ENCODE measurements around the gene OVOL1. TPM values are rescaled to one million over a fixed set of nuclear protein-coding genes. Genes with fewer than 3 reads are reported as not detected.
A peak's percentile ranks its signal among the peaks of the same experiment; 100 is the strongest.

Gene OVOL1
- total RNA-seq, 1 donor from 2014 or later = 2.7 TPM

DNA sequence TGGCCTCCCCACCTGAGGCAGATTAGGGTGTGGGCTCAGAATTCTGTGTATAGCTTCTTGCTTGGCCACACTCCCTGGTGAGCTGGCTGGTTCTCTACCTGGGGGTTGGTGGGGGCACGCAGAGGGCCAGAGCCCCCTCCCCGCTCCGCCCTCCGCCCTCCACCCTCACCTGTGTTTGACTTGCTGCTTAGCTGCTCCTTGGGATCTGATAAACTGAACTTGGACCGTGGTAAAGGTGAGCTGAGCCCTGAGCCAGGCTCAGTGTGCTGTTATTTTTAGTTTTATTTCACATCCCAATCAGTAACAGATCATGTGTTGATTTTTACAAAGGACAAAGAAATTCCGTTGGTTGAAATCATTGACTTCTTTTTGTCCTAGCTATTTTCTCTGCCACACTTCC is 2.0 kb downstream of the OVOL1 start:
- no peak overlapping the region for H3K4me3 ChIP-seq
- H3K9me3 ChIP-seq = no peaks in the 10 kb centered on the region
- TF ChIP-seq, protein P1, sequence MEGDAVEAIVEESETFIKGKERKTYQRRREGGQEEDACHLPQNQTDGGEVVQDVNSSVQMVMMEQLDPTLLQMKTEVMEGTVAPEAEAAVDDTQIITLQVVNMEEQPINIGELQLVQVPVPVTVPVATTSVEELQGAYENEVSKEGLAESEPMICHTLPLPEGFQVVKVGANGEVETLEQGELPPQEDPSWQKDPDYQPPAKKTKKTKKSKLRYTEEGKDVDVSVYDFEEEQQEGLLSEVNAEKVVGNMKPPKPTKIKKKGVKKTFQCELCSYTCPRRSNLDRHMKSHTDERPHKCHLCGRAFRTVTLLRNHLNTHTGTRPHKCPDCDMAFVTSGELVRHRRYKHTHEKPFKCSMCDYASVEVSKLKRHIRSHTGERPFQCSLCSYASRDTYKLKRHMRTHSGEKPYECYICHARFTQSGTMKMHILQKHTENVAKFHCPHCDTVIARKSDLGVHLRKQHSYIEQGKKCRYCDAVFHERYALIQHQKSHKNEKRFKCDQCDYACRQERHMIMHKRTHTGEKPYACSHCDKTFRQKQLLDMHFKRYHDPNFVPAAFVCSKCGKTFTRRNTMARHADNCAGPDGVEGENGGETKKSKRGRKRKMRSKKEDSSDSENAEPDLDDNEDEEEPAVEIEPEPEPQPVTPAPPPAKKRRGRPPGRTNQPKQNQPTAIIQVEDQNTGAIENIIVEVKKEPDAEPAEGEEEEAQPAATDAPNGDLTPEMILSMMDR (IDR thresholded peaks at IDR 0.05) = no peak
- no peak overlapping the region for H3K27ac ChIP-seq
- intact Hi-C loops (cut with DNase I) = no loop called here
- peaks cover 14% of the 10 kb centered on the region for H3K4me1 ChIP-seq
- DNase-seq (no peak), ATAC-seq (no peak)
- H3K27me3 ChIP-seq = peaks cover 25% of the 10 kb centered on the region
- H3K36me3 ChIP-seq = no peaks in the 10 kb centered on the region

DNA sequence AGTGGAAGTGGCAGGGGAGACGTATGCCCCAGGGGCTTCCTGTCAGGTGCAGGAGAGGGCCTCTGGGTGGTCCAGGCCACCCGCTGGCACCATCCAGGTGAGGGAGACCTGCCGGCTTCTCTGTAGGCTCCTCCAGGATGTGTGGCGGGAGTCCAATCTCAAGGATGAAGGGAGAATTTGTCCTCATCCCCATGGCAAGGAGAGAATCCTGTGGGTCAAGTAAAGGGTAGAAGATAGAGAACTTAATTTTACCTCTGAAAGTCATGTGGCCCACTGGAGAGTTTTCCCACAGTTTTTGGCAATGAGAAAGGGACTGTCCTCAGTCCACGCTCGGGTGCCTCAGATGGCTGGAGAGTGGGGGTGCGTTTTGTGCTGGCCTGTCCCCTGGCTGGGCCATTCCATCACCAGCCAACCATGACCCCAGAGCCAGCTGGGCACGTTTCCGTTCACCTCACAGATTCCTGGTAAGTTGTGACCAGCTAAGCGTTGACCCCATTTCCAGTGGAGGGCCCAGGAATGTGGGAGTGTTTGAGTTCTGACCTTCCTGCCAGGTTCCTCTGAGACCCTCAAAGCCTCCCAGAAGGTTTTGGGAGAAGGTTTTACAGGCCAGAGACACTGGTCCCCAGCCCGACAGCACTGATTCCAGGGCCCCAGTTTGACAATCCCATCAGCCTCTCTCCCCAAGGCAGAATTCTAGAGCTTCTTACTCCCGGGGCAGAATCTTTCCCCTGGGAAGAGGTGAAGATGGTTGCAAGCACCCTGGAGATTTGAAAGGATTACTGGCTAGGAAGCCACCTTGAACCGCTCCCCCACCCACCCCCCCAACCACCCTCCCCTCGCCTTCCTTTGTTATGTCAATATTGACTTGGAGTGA is 2.6 kb downstream of the OVOL1 start:
- TF ChIP-seq, protein P1 (IDR thresholded peaks at IDR 0.05) = no peak
- H3K4me1 ChIP-seq = peaks cover 14% of the 10 kb centered on the region
- H3K36me3 ChIP-seq = no peaks in the 10 kb centered on the region
- intact Hi-C loops (cut with DNase I) = no loop called here
- H3K27me3 ChIP-seq = peaks cover 25% of the 10 kb centered on the region
- no peak for DNase-seq
- no peaks in the 10 kb centered on the region for H3K9me3 ChIP-seq
- no peak overlapping the region for H3K27ac ChIP-seq
- no peak overlapping the region for H3K4me3 ChIP-seq
- ATAC-seq = no peak

DNA sequence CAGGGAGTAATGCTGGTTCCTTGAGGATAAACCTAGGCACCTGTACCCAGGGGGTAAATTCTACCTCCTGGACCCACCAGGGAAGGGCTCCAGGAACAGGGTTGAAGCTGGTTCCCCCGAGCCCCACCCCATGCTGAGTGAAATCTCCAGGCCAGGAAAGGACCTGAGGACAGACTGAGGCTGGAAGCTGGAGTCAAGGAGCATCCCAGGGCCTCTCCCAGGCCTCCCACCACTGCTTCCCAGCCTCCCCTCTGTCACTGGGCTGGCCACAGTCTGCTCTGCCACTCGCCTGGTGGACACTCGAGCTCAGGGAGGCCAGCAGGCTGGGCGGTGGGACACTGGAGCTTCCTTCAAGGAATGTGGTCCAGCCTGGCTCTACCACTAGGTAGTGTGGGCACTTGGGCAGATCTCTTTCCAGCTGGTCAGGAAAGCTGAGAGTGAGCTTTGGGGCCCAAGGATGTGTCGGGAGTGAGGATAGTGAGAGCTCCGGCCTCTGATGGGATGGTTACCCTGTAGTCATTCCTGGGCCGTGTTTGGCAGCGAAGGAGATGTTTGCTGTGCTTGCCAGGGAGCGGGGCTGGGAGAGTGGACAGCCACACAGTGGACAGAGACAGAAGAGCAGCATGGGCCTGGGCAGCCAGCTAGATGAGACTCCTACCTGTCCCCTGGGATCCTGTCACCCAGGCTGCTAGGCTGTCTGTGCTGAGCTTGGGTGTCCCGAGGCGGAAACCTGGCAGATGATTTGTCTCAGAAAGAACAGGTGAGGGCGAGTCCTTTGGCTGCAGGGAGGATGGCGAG is 3.4 kb downstream of the OVOL1 start:
- Histone ChIP-seq H3K27ac (no peak overlapping the region), H3K36me3 (no peaks in the 10 kb centered on the region), H3K4me1 (peaks cover 14% of the 10 kb centered on the region), H3K9me3 (no peaks in the 10 kb centered on the region), H3K27me3 (peaks cover 25% of the 10 kb centered on the region), H3K4me3 (no peak overlapping the region)
- TF ChIP-seq, protein P1 (IDR thresholded peaks at IDR 0.05) = no peak
- no peak for ATAC-seq
- DNase-seq = no peak
- intact Hi-C loops (cut with DNase I) = no loop called here

DNA sequence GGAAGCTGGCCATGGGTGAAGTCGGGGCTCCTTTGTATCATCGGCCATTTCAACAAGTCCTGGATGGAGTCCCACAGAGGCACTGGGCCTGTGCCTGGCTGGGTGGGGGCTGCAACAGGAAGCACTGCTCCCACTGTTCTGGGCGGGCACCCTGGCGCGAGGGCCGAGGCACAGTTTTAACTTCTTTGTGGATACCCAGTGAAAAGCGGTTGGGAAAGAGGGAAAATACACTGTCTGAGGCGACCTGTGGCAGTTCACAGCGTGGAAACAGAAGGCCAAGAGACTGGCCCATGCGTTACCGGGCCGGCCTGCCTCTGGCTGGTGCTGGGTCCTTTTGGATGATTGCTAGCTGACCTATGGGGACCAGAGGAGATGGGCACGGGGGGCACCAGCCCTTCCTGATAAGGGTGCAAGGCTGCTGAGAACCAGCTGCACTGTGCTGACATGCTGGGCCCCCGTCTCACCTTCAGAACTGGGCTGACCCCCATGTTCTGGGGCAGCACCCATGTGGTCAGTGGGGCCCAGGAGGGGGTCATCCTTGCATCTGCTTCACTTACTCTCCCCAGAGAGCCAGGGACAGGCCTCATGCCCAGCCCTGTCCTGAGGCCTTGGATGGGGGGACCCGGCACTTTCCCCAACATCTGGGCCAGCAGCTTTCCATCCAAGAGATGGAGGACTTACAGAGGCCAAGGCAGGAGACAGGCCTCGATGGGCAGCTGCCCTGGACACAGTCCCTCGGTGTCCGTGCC is 4.2 kb downstream of the OVOL1 start:
- Histone ChIP-seq H3K4me3 (no peak overlapping the region), H3K9me3 (no peaks in the 10 kb centered on the region), H3K27me3 (peaks cover 18% of the 10 kb centered on the region), H3K27ac (no peak overlapping the region), H3K36me3 (no peaks in the 10 kb centered on the region), H3K4me1 (peaks cover 13% of the 10 kb centered on the region)
- DNase-seq = no peak
- TF ChIP-seq, protein P1 (IDR thresholded peaks at IDR 0.05) = no peak
- intact Hi-C loops (cut with DNase I) = no loop called here
- no peak for ATAC-seq

DNA sequence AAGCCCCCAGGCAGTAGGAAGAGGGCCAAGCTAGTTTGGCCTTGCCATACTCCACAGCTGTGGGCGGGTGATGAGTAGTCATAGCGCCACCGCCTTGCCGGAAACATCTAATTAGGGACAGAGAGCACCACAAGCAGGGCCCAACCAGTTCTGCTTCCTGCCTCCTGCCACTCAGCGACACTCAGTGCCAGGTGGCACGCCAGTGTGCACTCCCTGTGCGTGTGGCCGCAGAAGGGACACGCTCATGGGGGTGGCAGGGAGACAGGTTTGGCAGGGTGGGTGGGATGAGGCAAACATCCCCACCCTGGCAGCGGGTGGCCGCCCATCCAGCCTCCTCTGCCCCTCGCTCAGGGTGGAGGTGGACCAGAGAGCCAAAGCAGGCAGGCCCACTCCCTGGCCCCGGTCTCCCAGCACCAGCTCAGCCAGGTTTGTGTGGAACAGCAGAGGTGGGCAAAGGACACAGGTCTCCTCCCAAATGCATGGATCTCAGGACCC is 4.9 kb downstream of the OVOL1 start:
- TF ChIP-seq, protein P1 (IDR thresholded peaks at IDR 0.05) = no peak
- no peak overlapping the region for H3K4me3 ChIP-seq
- peaks cover 8% of the 10 kb centered on the region for H3K4me1 ChIP-seq
- no peak overlapping the region for H3K27ac ChIP-seq
- peak; percentile 82 for DNase-seq
- peak; percentile 75 for ATAC-seq
- H3K27me3 ChIP-seq = peaks cover 16% of the 10 kb centered on the region
- intact Hi-C loops (cut with DNase I) = no loop called here
- H3K36me3 ChIP-seq = no peaks in the 10 kb centered on the region
- H3K9me3 ChIP-seq = no peaks in the 10 kb centered on the region

Data from upper lobe of right lung (tissue), 1 donor.